GM18511 (cell line): Measurements from ENCODE around the gene PDE5A.
"Not testable (repeated sequence)": the region's sequence is repeated elsewhere in the genome, so short reads cannot be mapped to it uniquely, and the experiment has no call there.

Experiments
- ATAC-seq: cut with Tn5 transposase; IDR thresholded peaks from one replicate; pipeline ENCODE4 v1.9.1; 2021; ENCODE audit warnings: mild to moderate bottlenecking, moderate library complexity; ENCODE audit not compliant: unreplicated experiment

PDE5A gene

GRCh38 chr4:119478446-119479179 is 150.0 kb downstream of the PDE5A start:
- ATAC-seq: no peak

GRCh38 chr4:119477412-119478053 is 151.1 kb downstream of the PDE5A start:
- no peak for ATAC-seq

DNA sequence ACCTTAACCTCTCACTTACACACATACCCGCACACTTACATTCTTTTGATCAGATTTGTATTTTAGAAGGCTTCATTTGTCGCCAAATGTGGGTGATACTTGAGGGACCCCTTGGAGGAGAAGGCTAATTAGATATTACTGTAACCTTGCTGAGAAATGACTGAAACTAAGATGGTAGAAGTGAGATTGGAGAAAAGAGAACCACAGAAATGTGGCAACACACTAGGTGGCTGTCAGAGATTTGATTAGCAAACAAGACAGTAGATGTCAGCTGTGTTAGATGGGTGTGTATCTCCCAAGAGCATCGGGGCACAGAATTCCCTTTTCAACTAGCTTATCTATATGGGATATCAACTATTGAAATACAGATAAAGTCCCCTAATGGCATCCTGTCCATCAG is 157.3 kb downstream of the PDE5A start:
- ATAC-seq: peak; percentile 48

DNA sequence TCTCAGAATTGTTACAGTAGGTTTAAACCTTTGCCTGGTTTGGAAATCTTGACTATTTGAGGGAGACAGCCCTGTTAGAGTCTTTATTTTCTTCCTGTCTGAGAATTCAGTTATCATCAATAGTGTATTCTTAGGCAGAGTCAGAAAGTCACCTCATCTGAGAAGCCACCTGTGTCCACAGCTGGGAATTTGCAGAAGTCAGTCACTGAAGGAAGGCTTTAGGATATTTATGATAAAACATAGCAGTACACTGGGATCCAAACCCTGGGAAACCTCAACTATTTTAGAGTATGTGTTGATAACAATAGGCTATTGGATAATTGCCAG is 157.9 kb downstream of the PDE5A start:
- ATAC-seq: peak; percentile 53

- peak; percentile 63 for ATAC-seq
Measured at GRCh38 chr4:119470021-119470736, 158.4 kb downstream of the PDE5A start.

DNA sequence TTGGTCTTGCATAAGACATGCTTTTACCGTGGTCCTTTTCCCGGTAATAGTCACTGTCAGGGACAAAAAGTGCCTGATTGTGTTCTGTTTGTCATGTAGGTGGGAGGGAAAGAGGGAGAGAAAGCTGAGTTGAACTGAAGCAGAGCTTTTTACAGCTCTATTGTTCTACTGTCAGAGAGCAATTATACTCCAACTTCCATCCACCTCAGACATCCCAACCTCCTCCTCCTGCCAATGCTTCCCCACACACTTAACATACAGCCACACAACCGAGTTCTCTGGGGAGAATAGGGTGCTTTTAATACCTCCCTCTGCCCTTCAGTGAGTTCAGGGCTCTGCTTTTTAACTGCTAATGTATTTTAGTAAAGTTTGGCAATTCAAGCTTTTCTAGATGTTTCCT is 159.6 kb downstream of the PDE5A start:
- not testable (repeated sequence) for ATAC-seq

DNA sequence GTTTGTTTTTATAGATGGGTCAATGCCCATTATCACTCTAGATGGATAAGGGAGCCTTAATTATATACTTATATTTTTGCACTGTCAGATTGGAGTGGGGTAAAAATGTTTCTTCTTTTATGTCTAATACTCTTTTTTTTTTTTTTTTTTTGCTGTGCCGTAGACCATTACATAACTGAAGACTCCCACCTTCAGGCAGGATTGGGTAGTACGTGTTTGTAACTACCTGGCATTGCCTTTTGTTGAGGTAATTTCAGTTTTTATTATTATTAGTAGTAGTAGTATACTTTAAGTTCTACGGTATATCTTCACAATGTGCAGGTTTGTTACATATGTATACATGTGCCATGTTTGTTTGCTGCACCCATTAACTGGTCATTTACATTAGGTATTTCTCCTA is 165.9 kb downstream of the PDE5A start:
- ATAC-seq: peak; percentile 68

DNA sequence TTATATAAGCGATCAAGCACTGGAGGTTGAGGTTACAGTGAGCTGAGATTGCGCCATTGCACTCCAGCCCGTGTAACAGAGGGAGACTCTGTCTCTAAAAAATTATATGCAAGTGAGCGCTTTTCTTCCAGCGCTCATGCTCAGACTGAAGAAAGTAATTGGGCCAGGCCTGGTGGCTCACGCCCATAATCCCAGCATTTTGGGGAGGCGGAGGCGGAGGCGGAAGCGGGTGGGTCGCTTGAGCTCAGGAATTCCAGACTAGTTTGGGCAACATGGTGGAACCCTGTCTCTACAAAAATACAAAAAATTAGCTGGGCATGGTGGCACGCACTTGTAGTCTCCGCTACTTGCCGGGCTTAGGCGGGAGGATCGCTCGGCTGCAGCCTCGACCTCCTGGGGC is 172.9 kb downstream of the PDE5A start:
- not testable (repeated sequence) for ATAC-seq

- peak; percentile 100 for ATAC-seq
Measured at GRCh38 chr4:119454491-119455270, 173.9 kb downstream of the PDE5A start.

GRCh38 chr4:119454151-119454490 is 174.5 kb downstream of the PDE5A start:
- peak; percentile 28 for ATAC-seq

DNA sequence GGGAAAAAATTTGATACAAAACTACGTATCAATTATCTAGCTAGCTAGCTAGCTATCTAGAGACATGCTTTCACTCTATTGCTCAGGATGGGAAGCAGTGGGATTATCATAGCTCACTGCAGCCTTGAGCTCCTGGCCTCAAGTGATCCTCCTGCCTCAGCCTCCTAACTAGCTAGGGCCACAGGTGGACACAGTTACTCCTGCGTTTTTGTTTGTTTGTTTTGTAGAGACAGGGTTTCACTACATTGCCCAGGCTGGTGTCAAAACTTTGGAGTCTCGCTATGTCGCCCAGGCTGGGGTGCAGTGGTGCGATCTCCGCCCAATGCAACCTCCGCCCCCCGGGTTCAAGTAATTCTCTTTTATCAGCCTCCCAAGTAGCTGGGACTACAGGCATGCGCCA is 175.3 kb downstream of the PDE5A start:
- ATAC-seq: not testable (repeated sequence)

GRCh38 chr4:119449851-119450250 is 178.8 kb downstream of the PDE5A start:
- not testable (repeated sequence) for ATAC-seq
